Activated T-cell treated with anti-CD3 and anti-CD28 coated beads for 1 hour (primary cell): ENCODE data around the gene TARS2.

Experiments used
- DNase-seq: peaks from one replicate; pipeline ENCODE4 v3.0.0-alpha.2; 2020; ENCODE audit warnings: low read depth

TARS2 gene

GRCh38 chr1:150486966-150487762 is at the start of gene TARS2:
TSS of gene TARS2 (plus strand) at chr1:150487419. CDS start at chr1:150487451, 32 bp downstream.
- peak; percentile 85 for DNase-seq

GRCh38 chr1:150441121-150441520 is 46.1 kb upstream of the TARS2 start:
- DNase-seq, result no peak

GRCh38 chr1:150444232-150444631 is 43.0 kb upstream of the TARS2 start:
- DNase-seq, result no peak

GRCh38 chr1:150456146-150456647 is 31.0 kb upstream of the TARS2 start:
- DNase-seq, result no peak

- DNase-seq, result peak; percentile 59
Observed at GRCh38 chr1:150464422-150464826, 22.8 kb upstream of the TARS2 start.

- no peak for DNase-seq
Observed at GRCh38 chr1:150466964-150467363, 20.3 kb upstream of the TARS2 start.

- no peak for DNase-seq
Observed at GRCh38 chr1:150469291-150469690, 17.9 kb upstream of the TARS2 start.

- no peak for DNase-seq
Observed at GRCh38 chr1:150472601-150473200, 14.5 kb upstream of the TARS2 start.

- no peak for DNase-seq
Observed at GRCh38 chr1:150473659-150474058, 13.6 kb upstream of the TARS2 start.

GRCh38 chr1:150474869-150475268 is 12.3 kb upstream of the TARS2 start:
- no peak for DNase-seq

- no peak for DNase-seq
Observed at GRCh38 chr1:150476754-150477153, 10.5 kb upstream of the TARS2 start.

- no peak for DNase-seq
Observed at GRCh38 chr1:150477320-150477719, 9.9 kb upstream of the TARS2 start.

- no peak for DNase-seq
Observed at GRCh38 chr1:150477733-150478132, 9.5 kb upstream of the TARS2 start.

- DNase-seq, result no peak
Observed at GRCh38 chr1:150479370-150479769, 7.8 kb upstream of the TARS2 start.

- no peak for DNase-seq
Observed at GRCh38 chr1:150479927-150480352, 7.3 kb upstream of the TARS2 start.

- DNase-seq, result no peak
Observed at GRCh38 chr1:150484431-150484830, 2.8 kb upstream of the TARS2 start.

- DNase-seq, result no peak
Observed at GRCh38 chr1:150484861-150485260, 2.4 kb upstream of the TARS2 start.

- no peak for DNase-seq
Observed at GRCh38 chr1:150487763-150488115, 520 bp downstream of the TARS2 start.

GRCh38 chr1:150493175-150493574 is 6.0 kb downstream of the TARS2 start:
- DNase-seq, result no peak

GRCh38 chr1:150498342-150498741 is 11.1 kb downstream of the TARS2 start:
- DNase-seq, result no peak

- no peak for DNase-seq
Observed at GRCh38 chr1:150505431-150505830, 18.2 kb downstream of the TARS2 start.

- DNase-seq, result no peak
Observed at GRCh38 chr1:150507912-150508864, 21.0 kb downstream of the TARS2 start, which contains the start of gene ECM1. TSS of gene ECM1 (plus strand) at chr1:150508109. CDS start at chr1:150508210, 101 bp downstream.
